ENCODE results near the gene KIAA0319L.

The KIAA0319L gene

GRCh38 chr1:35439626-35440025 is 117.6 kb downstream of the KIAA0319L start:
- DNase-seq = no peak

GRCh38 chr1:35437200-35437599 is 120.0 kb downstream of the KIAA0319L start:
- no peak for DNase-seq

GRCh38 chr1:35436078-35436477 is 121.1 kb downstream of the KIAA0319L start:
- no peak for DNase-seq

GRCh38 chr1:35434703-35435102 is 122.5 kb downstream of the KIAA0319L start:
- DNase-seq = no peak

- no peak for DNase-seq
Measured at GRCh38 chr1:35433714-35434113, 123.5 kb downstream of the KIAA0319L start.

- no peak for DNase-seq
Measured at GRCh38 chr1:35432231-35432630, 125.0 kb downstream of the KIAA0319L start.

GRCh38 chr1:35431173-35431599 is 126.0 kb downstream of the KIAA0319L start:
- DNase-seq = no peak

GRCh38 chr1:35430762-35431161 is 126.4 kb downstream of the KIAA0319L start:
- DNase-seq = no peak

GRCh38 chr1:35428360-35428759 is 128.8 kb downstream of the KIAA0319L start:
- DNase-seq = no peak

- DNase-seq = no peak
Measured at GRCh38 chr1:35426097-35426586, 131.1 kb downstream of the KIAA0319L start.

- DNase-seq = no peak
Measured at GRCh38 chr1:35408925-35409324, 148.3 kb downstream of the KIAA0319L start.

GRCh38 chr1:35407743-35408142 is 149.5 kb downstream of the KIAA0319L start:
- no peak for DNase-seq

GRCh38 chr1:35406103-35406502 is 151.1 kb downstream of the KIAA0319L start:
- DNase-seq = no peak

GRCh38 chr1:35401049-35401448 is 156.2 kb downstream of the KIAA0319L start:
- DNase-seq = no peak

GRCh38 chr1:35398739-35399138 is 158.5 kb downstream of the KIAA0319L start:
- DNase-seq = no peak

GRCh38 chr1:35394386-35394785 is 162.8 kb downstream of the KIAA0319L start:
- DNase-seq = no peak

GRCh38 chr1:35390600-35391494 is 166.4 kb downstream of the KIAA0319L start:
- DNase-seq = peak; percentile 18

- no peak for DNase-seq
Measured at GRCh38 chr1:35386959-35387358, 170.2 kb downstream of the KIAA0319L start.

- DNase-seq = no peak
Measured at GRCh38 chr1:35386290-35386689, 170.9 kb downstream of the KIAA0319L start.

Measured in NCI-H146 (cell line).